HCT116 (cell line): ENCODE data around the gene IL3RA.

Source experiments
- EZH2phosphoT487 ChIP-seq: fragments of 200-600 bp; IDR thresholded peaks from 2 replicates; pipeline ENCODE4 v1.6.1; 2018; ENCODE audit warnings: antibody characterized with exemption, borderline replicate concordance
- FOSL1 ChIP-seq: IDR thresholded peaks from 2 replicates; pipeline ENCODE4 v1.6.1; 2012; ENCODE audit warnings: low read depth
- POLR2A ChIP-seq: IDR thresholded peaks from 2 replicates; pipeline ENCODE4 v1.7.0; 2011; ENCODE audit warnings: borderline replicate concordance; ENCODE audit not compliant: insufficient read depth, insufficient read length; ENCODE audit errors: extremely low read depth
- POLR2AphosphoS5 ChIP-seq: IDR thresholded peaks from 2 replicates; pipeline ENCODE4 v1.6.1; 2011; ENCODE audit warnings: mild to moderate bottlenecking, low read depth, low read length, moderate library complexity
- RAD21 ChIP-seq: IDR thresholded peaks from 2 replicates; pipeline ENCODE4 v1.6.1; 2012; ENCODE audit warnings: low read depth, mild to moderate bottlenecking
- ZFX ChIP-seq: fragments of 450-650 bp; IDR thresholded peaks from 2 replicates; pipeline ENCODE4 v1.6.1; 2017
- TF ChIP-seq, protein P1 (sequence below), 3 experiments: fragments of 200-600 bp in 1 of 3; sonication (generic) in 1 of 3; IDR thresholded peaks in 2 of 3; conservative IDR thresholded peaks in 1 of 3; 2 replicates each; pipeline ENCODE4 v1.5.1; 2012 to 2017; ENCODE audit warnings: low read depth in 2 of 3, low read length in 2 of 3, antibody characterized with exemption in 1 of 3, borderline replicate concordance in 1 of 3, control low read depth in 1 of 3, mild to moderate bottlenecking in 1 of 3, mixed read lengths in 1 of 3, mixed run types in 1 of 3, moderate library complexity in 1 of 3; ENCODE audit not compliant: insufficient read depth in 1 of 3
- TF ChIP-seq, protein P2 (sequence below): IDR thresholded peaks from 2 replicates; pipeline ENCODE4 v1.6.1; 2012
- TF ChIP-seq, protein P3 (sequence below): IDR thresholded peaks from 2 replicates; pipeline ENCODE4 v1.6.1; 2012; ENCODE audit warnings: low read depth

DNA sequence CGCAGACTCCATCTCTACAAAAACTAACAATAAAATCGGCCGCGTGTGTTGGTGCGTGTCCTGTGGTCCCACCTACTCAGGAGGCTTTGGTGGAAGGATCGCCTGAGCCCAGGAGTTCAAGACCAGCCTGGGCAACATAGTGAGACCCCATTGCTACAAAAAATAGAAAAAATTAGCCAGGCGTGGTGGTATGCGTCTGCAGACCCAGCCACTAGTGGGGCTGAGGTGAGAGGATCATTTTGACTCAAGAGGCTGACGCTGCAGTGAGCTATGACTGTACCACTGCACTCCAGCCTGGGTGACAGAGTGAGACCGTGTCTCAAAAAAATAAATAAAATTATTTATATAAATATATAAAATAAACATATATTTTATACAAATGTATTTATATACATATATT is 93.9 kb downstream of the IL3RA start:
- TF ChIP-seq ZFX (no peak), EZH2phosphoT487 (no peak), POLR2A (no peak), RAD21 (no peak), FOSL1 (no peak), POLR2AphosphoS5 (no peak)
- TF ChIP-seq, protein P1, sequence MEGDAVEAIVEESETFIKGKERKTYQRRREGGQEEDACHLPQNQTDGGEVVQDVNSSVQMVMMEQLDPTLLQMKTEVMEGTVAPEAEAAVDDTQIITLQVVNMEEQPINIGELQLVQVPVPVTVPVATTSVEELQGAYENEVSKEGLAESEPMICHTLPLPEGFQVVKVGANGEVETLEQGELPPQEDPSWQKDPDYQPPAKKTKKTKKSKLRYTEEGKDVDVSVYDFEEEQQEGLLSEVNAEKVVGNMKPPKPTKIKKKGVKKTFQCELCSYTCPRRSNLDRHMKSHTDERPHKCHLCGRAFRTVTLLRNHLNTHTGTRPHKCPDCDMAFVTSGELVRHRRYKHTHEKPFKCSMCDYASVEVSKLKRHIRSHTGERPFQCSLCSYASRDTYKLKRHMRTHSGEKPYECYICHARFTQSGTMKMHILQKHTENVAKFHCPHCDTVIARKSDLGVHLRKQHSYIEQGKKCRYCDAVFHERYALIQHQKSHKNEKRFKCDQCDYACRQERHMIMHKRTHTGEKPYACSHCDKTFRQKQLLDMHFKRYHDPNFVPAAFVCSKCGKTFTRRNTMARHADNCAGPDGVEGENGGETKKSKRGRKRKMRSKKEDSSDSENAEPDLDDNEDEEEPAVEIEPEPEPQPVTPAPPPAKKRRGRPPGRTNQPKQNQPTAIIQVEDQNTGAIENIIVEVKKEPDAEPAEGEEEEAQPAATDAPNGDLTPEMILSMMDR (IDR thresholded peaks at IDR 0.05 in 2 of 3, conservative IDR thresholded peaks at IDR 0.05 in 1 of 3; ENCODE audit: borderline replicate concordance in 1 of 3, insufficient read depth in 1 of 3, low read depth in 2 of 3, low read length in 2 of 3): no peak
- TF ChIP-seq, protein P2, sequence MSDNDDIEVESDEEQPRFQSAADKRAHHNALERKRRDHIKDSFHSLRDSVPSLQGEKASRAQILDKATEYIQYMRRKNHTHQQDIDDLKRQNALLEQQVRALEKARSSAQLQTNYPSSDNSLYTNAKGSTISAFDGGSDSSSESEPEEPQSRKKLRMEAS: no peak
- TF ChIP-seq, protein P3, sequence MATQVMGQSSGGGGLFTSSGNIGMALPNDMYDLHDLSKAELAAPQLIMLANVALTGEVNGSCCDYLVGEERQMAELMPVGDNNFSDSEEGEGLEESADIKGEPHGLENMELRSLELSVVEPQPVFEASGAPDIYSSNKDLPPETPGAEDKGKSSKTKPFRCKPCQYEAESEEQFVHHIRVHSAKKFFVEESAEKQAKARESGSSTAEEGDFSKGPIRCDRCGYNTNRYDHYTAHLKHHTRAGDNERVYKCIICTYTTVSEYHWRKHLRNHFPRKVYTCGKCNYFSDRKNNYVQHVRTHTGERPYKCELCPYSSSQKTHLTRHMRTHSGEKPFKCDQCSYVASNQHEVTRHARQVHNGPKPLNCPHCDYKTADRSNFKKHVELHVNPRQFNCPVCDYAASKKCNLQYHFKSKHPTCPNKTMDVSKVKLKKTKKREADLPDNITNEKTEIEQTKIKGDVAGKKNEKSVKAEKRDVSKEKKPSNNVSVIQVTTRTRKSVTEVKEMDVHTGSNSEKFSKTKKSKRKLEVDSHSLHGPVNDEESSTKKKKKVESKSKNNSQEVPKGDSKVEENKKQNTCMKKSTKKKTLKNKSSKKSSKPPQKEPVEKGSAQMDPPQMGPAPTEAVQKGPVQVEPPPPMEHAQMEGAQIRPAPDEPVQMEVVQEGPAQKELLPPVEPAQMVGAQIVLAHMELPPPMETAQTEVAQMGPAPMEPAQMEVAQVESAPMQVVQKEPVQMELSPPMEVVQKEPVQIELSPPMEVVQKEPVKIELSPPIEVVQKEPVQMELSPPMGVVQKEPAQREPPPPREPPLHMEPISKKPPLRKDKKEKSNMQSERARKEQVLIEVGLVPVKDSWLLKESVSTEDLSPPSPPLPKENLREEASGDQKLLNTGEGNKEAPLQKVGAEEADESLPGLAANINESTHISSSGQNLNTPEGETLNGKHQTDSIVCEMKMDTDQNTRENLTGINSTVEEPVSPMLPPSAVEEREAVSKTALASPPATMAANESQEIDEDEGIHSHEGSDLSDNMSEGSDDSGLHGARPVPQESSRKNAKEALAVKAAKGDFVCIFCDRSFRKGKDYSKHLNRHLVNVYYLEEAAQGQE: no peak
